CD4-positive, CD25-positive, alpha-beta regulatory T cell (primary cell): ENCODE measurements around the gene SMIM29. TPM values are rescaled to one million over a fixed set of nuclear protein-coding genes. Genes with fewer than 3 reads are reported as not detected.
"Not testable (repeated sequence)": the region's sequence is repeated elsewhere in the genome, so short reads cannot be mapped to it uniquely, and the experiment has no call there.

Experiments used
- ATAC-seq, 2 donors: fragments of 150-1000 bp; cut with Tn5 transposase; one replicate each; pipeline ENCODE4 v1.10.0; 2021; ENCODE audit warnings: low read depth in 2 of 2, moderate number of reproducible peaks in 2 of 2, moderate library complexity in 1 of 2
- DNase-seq, 3 donors: peaks; one replicate each; pipeline versions ENCODE4 v3.0.0 to v3.0.0-alpha.2; 2012 to 2022; ENCODE audit warnings: mixed read lengths in 1 of 3
- H3K27ac ChIP-seq: one replicate; pipeline ENCODE4 v1.7.0; 2013; ENCODE audit warnings: mild to moderate bottlenecking, low read length; ENCODE audit not compliant: insufficient read depth, poor library complexity, severe bottlenecking
- H3K27me3 ChIP-seq: one replicate; pipeline ENCODE4 v1.7.0; 2013; ENCODE audit warnings: low read length; ENCODE audit not compliant: control insufficient read depth, insufficient read depth
- H3K36me3 ChIP-seq: one replicate; pipeline ENCODE4 v1.7.0; 2013; ENCODE audit warnings: mild to moderate bottlenecking, low read length, moderate library complexity; ENCODE audit not compliant: control insufficient read depth, insufficient read depth
- H3K4me1 ChIP-seq: 2 replicates; pipeline ENCODE4 v1.7.0; 2013; ENCODE audit warnings: mild to moderate bottlenecking, low read length; ENCODE audit not compliant: insufficient read depth, control insufficient read depth, poor library complexity, severe bottlenecking
- H3K4me3 ChIP-seq: one replicate; pipeline ENCODE4 v1.7.0; 2013; ENCODE audit warnings: low read depth, mild to moderate bottlenecking, low read length, moderate library complexity
- H3K9me3 ChIP-seq, 2 experiments: 1 replicate in 1 of 2; 2 replicates in 1 of 2; pipeline ENCODE4 v1.7.0; 2013; ENCODE audit warnings: low read length in 2 of 2, mild to moderate bottlenecking in 1 of 2, moderate library complexity in 1 of 2; ENCODE audit not compliant: control insufficient read depth in 2 of 2
- H3K27ac Mint-ChIP-seq, 3 donors: one replicate each; pipeline ENCODE4 v1.8.0; 2020 to 2022; ENCODE audit warnings: mild to moderate bottlenecking in 3 of 3, mixed read lengths in 3 of 3, moderate library complexity in 2 of 3
- H3K27me3 Mint-ChIP-seq: one replicate; pipeline ENCODE4 v1.8.0; 2022; ENCODE audit warnings: mild to moderate bottlenecking, mixed read lengths
- H3K36me3 Mint-ChIP-seq: one replicate; pipeline ENCODE4 v1.8.0; 2020; ENCODE audit warnings: mixed read lengths
- H3K4me1 Mint-ChIP-seq, 4 donors: one replicate each; pipeline ENCODE4 v1.8.0; 2020 to 2022; ENCODE audit warnings: mixed read lengths in 4 of 4, mild to moderate bottlenecking in 1 of 4
- H3K4me3 Mint-ChIP-seq, 4 donors: one replicate each; pipeline ENCODE4 v1.8.0; 2020 to 2022; ENCODE audit warnings: mild to moderate bottlenecking in 4 of 4, mixed read lengths in 4 of 4, moderate library complexity in 3 of 4
- H3K9me3 Mint-ChIP-seq, 7 donors: one replicate each; pipeline ENCODE4 v1.8.0; 2020 to 2022; ENCODE audit warnings: mixed read lengths in 7 of 7, mild to moderate bottlenecking in 3 of 7, moderate library complexity in 2 of 7
- polyA plus RNA-seq, 4 donors: library from polyadenylated mRNA; unstranded; fragments of 300-500 nt; fragmentation: Illumina TruSeq; gene quantifications; one replicate each; pipeline ENCODE4 v1.2.3, GENCODE V29; 2021
- total RNA-seq: library from RNA; stranded (reverse); gene quantifications from one replicate; pipeline ENCODE4 v1.2.3, GENCODE V29; 2022

Gene SMIM29
- total and polyA plus RNA-seq, 5 donors from 2014 or later, result 29.2 to 82.3 (median 54.1) TPM

- DNase-seq (no peak), ATAC-seq (no peak)
- Histone ChIP-seq H3K27ac (no peak overlapping the region), H3K36me3 (no peaks in the 10 kb centered on the region), H3K9me3 (no peaks in the 10 kb centered on the region), H3K4me3 (no peak overlapping the region), H3K4me1 (no peaks in the 10 kb centered on the region), H3K27me3 (no peaks in the 10 kb centered on the region)
- H3K27me3 Mint-ChIP-seq, result no peaks in the 10 kb centered on the region
- H3K36me3 Mint-ChIP-seq, result peaks cover 3% of the 10 kb centered on the region
- H3K4me1 Mint-ChIP-seq, result no peaks in the 10 kb centered on the region
- H3K9me3 Mint-ChIP-seq, result peaks cover 0 to 8% (median 0%) of the 10 kb centered on the region in 7 donors
- no peak overlapping the region for H3K4me3 Mint-ChIP-seq
- H3K27ac Mint-ChIP-seq, result no peak overlapping the region
These were observed 11.9 kb upstream of the SMIM29 start for GRCh38 chr6:34260576-34261267.

DNA sequence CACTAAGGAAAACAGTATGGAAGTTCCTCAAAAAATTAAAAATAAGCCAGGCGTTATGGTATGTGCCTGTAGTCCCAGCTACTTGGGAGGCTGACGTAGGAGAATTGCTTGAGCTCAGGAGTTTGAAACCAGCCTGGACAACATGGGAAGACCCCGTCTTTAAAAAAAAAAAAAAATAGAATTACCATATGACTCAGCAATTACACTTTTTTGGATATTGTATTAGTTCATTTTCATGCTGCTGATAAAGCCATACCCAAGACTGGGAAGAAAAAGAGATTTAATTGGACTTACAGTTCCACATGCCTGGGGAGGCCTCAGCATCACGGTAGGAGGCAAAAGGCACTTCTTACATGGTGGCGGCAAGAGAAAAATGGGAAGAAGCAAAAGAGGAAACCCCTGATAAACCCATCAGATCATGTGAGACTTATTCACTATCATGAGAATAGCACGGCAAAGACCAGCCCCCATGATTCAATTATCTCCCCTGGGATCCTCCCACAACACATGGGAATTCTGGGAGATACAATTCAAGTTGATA lies 10.8 kb upstream of the SMIM29 start:
- no peaks in the 10 kb centered on the region for H3K27me3 Mint-ChIP-seq
- Histone ChIP-seq H3K27ac (no peak overlapping the region), H3K9me3 (no peaks in the 10 kb centered on the region), H3K27me3 (no peaks in the 10 kb centered on the region), H3K4me3 (no peak overlapping the region), H3K4me1 (no peaks in the 10 kb centered on the region), H3K36me3 (no peaks in the 10 kb centered on the region)
- no peaks in the 10 kb centered on the region for H3K4me1 Mint-ChIP-seq
- DNase-seq, result no peak
- no peak for ATAC-seq
- H3K36me3 Mint-ChIP-seq, result peaks cover 3% of the 10 kb centered on the region
- H3K4me3 Mint-ChIP-seq, result no peak overlapping the region
- no peak overlapping the region for H3K27ac Mint-ChIP-seq
- peaks cover 0 to 8% (median 0%) of the 10 kb centered on the region in 7 donors for H3K9me3 Mint-ChIP-seq

DNA sequence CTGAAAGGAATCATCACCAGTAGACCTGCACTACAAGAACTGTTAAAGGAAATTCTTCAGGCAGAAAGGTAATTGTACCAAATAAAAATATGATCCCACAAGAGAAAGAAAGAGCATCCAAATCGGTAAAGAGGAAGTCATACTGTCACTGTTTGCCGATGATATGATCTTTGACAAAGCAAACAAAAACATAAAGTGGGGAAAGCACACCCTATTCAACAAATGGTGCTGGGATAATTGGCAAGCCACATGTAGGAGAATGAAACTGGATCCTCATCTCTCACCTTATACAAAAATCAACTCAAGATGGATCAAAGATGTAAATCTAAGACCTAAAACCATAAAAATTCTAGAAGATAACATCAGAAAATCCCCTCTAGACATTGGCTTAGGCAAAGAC lies 3.6 kb upstream of the SMIM29 start:
- peaks cover 12% of the 10 kb centered on the region for H3K4me1 ChIP-seq
- Mint-ChIP-seq H3K4me3 (peak overlapping the region in 2 of 4 donors; percentile 58 to 76), H3K4me1 (peaks cover 0 to 18% (median 9%) of the 10 kb centered on the region in 4 donors)
- H3K36me3 Mint-ChIP-seq, H3K36me3 ChIP-seq, H3K27me3 Mint-ChIP-seq, DNase-seq, H3K9me3 ChIP-seq, H3K27ac Mint-ChIP-seq, H3K27ac ChIP-seq, H3K4me3 ChIP-seq, ATAC-seq, H3K27me3 ChIP-seq, H3K9me3 Mint-ChIP-seq: not testable (repeated sequence)

DNA sequence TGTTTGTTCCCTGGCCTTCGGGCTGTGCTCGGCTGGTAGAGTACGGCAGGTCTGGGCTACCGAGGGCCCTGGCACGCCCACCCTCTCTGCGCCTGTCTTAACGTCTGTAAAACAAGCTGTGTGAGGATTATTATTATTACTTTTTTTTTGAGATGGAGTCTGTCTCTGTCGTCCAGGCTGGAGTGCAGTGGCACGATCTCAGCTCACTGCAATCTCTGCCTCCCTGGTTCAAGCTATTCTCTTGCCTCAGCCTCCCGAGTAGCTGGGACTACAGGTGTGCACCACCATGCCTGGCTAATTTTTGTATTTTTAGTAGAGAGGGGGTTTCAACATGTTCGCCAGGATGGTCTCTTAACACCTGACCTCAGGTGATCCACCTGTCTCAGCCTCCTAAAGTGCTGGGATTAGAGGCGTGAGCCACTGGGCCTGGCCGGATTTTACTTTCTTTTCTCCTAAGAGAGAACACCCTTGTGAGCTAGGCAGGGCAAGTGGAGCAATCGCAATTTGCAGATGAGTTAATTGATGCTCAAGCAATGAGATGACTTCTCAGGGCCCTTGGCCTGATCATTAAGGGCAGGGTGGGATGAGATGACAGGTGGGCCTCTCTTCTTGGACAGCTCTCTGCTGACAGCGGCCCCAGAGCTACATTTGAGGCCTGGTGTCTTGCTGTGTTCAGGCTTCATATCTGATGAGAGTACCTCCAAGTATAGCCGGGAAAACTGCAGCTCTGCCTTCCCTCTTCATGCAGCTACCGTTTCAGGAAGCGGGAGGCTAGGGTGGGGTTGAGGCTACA lies 859 bp upstream of the SMIM29 start:
- H3K27me3 ChIP-seq, result no peaks in the 10 kb centered on the region
- no peaks in the 10 kb centered on the region for H3K9me3 ChIP-seq
- peak overlapping the region; percentile 31 for H3K4me3 ChIP-seq
- Mint-ChIP-seq H3K36me3 (no peaks in the 10 kb centered on the region), H3K27me3 (no peaks in the 10 kb centered on the region), H3K27ac (peak overlapping the region; percentile 89 to 96 (median 92)), H3K9me3 (no peaks in the 10 kb centered on the region), H3K4me3 (peak overlapping the region; percentile 91 to 100 (median 94)), H3K4me1 (peaks cover 0 to 35% (median 13%) of the 10 kb centered on the region in 4 donors)
- ATAC-seq (peak; percentile 19 to 21), DNase-seq (no peak)
- peaks cover 17% of the 10 kb centered on the region for H3K4me1 ChIP-seq
- peak overlapping the region; percentile 90 for H3K27ac ChIP-seq
- no peaks in the 10 kb centered on the region for H3K36me3 ChIP-seq

GRCh38 chr6:34248198-34248726 lies 544 bp downstream of the SMIM29 start:
- H3K4me1 ChIP-seq, result peaks cover 24% of the 10 kb centered on the region
- peak; percentile 25 to 56 (median 50) for DNase-seq
- peak overlapping the region; percentile 91 to 100 (median 94) for H3K4me3 Mint-ChIP-seq
- H3K36me3 Mint-ChIP-seq, result no peaks in the 10 kb centered on the region
- H3K4me3 ChIP-seq, result peak overlapping the region; percentile 79
- no peaks in the 10 kb centered on the region for H3K27me3 ChIP-seq
- H3K4me1 Mint-ChIP-seq, result peaks cover 0 to 41% (median 20%) of the 10 kb centered on the region in 4 donors
- H3K27me3 Mint-ChIP-seq, result no peaks in the 10 kb centered on the region
- H3K9me3 Mint-ChIP-seq, result no peaks in the 10 kb centered on the region
- ATAC-seq, result no peak
- H3K27ac ChIP-seq, result peak overlapping the region; percentile 90
- peak overlapping the region; percentile 96 to 97 (median 96) for H3K27ac Mint-ChIP-seq
- H3K36me3 ChIP-seq, result peaks cover 7% of the 10 kb centered on the region
- H3K9me3 ChIP-seq, result no peaks in the 10 kb centered on the region

DNA sequence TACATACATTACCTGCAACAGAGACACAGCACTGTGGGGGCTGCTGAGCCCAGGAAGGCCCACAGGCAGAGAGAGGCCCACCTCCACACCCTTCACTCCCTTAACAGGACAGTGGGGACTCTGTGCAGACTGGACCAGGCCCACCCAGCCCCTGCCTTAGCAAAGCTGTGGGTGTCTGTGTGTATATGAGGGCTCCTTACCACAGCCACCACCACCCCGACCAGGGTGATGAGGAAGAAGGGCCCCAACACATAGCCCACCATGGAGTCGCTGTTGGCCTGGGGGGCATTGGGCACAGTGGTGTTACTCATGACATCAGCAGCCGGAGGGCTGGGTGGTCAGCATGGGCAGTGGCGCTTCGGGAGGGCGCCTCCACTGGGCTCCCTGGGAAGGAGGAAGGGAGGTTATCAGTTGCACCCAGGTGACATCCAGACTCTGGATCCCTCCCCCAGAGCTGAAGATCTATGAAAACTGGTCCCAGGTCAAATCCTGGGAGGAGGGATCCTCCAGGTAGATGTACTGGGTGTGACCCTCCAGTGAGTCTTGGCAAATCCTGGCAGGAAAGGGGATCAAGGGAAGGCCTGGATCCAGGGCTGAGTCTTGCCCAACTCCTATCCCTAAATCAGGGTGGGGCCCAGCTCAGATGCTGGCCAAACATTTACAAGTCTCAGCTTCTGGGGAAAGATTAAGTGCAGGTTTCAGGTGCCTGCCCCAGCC lies 1.2 kb downstream of the SMIM29 start:
- DNase-seq, result no peak
- Mint-ChIP-seq H3K27ac (peak overlapping the region; percentile 91 to 96 (median 96)), H3K27me3 (no peaks in the 10 kb centered on the region), H3K9me3 (no peaks in the 10 kb centered on the region), H3K4me3 (peak overlapping the region; percentile 91 to 100 (median 94)), H3K4me1 (peaks cover 0 to 47% (median 25%) of the 10 kb centered on the region in 4 donors), H3K36me3 (peaks cover under 1% of the 10 kb centered on the region)
- H3K4me1 ChIP-seq, result peaks cover 29% of the 10 kb centered on the region
- peaks cover 13% of the 10 kb centered on the region for H3K36me3 ChIP-seq
- H3K9me3 ChIP-seq, result no peaks in the 10 kb centered on the region
- peak overlapping the region; percentile 79 for H3K4me3 ChIP-seq
- H3K27me3 ChIP-seq, result no peaks in the 10 kb centered on the region
- H3K27ac ChIP-seq, result peak overlapping the region; percentile 90
- ATAC-seq, result no peak
